HL-60 (cell line): ENCODE results near the gene HIP1R.

Experiments
- DNase-seq, 2 experiments: peaks; one replicate each; pipeline ENCODE4 v3.0.0-alpha.2; 2010 to 2020; ENCODE audit warnings: low read depth in 1 of 2, low spot score in 1 of 2
- H3K27ac ChIP-seq: fragments of 250-450 bp; sonication (Bioruptor Pico); replicated peaks from 2 replicates; pipeline ENCODE4 v1.5.1; 2020; ENCODE audit warnings: mild to moderate bottlenecking, moderate library complexity
- H3K27me3 ChIP-seq: fragments of 250-450 bp; sonication (Bioruptor Pico); 2 replicates; pipeline ENCODE4 v1.5.1; 2021; ENCODE audit warnings: mild to moderate bottlenecking, moderate library complexity; ENCODE audit not compliant: insufficient read depth, poor library complexity, severe bottlenecking
- H3K4me3 ChIP-seq: replicated peaks from 2 replicates; pipeline ENCODE4 v1.5.1; 2011; ENCODE audit warnings: mild to moderate bottlenecking, control low read depth, low read length; ENCODE audit not compliant: insufficient read depth
- GABPA ChIP-seq: IDR thresholded peaks from 2 replicates; pipeline ENCODE4 v1.6.1; 2012; ENCODE audit warnings: low read depth
- POLR2AphosphoS5 ChIP-seq: IDR thresholded peaks from 2 replicates; pipeline ENCODE4 v1.6.1; 2012; ENCODE audit warnings: low read depth
- SPI1 ChIP-seq: IDR thresholded peaks from 2 replicates; pipeline ENCODE4 v1.6.1; 2012; ENCODE audit warnings: low read depth, mild to moderate bottlenecking, borderline replicate concordance
- TF ChIP-seq, protein P1 (sequence below): IDR thresholded peaks from one replicate; pipeline ENCODE4 v1.5.1; 2011; ENCODE audit warnings: low read length, control low read depth, inconsistent platforms; ENCODE audit not compliant: insufficient read depth
- TF ChIP-seq, protein P2 (sequence below): IDR thresholded peaks from 2 replicates; pipeline ENCODE4 v1.6.1; 2012; ENCODE audit warnings: low read depth; ENCODE audit not compliant: insufficient replicate concordance

Gene HIP1R

GRCh38 chr12:122790393-122791075 is 44.7 kb upstream of the HIP1R start:
- TF ChIP-seq, protein P1, sequence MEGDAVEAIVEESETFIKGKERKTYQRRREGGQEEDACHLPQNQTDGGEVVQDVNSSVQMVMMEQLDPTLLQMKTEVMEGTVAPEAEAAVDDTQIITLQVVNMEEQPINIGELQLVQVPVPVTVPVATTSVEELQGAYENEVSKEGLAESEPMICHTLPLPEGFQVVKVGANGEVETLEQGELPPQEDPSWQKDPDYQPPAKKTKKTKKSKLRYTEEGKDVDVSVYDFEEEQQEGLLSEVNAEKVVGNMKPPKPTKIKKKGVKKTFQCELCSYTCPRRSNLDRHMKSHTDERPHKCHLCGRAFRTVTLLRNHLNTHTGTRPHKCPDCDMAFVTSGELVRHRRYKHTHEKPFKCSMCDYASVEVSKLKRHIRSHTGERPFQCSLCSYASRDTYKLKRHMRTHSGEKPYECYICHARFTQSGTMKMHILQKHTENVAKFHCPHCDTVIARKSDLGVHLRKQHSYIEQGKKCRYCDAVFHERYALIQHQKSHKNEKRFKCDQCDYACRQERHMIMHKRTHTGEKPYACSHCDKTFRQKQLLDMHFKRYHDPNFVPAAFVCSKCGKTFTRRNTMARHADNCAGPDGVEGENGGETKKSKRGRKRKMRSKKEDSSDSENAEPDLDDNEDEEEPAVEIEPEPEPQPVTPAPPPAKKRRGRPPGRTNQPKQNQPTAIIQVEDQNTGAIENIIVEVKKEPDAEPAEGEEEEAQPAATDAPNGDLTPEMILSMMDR, result no peak
- TF ChIP-seq SPI1, result no peak
- no peak for TF ChIP-seq GABPA
- TF ChIP-seq, protein P2, sequence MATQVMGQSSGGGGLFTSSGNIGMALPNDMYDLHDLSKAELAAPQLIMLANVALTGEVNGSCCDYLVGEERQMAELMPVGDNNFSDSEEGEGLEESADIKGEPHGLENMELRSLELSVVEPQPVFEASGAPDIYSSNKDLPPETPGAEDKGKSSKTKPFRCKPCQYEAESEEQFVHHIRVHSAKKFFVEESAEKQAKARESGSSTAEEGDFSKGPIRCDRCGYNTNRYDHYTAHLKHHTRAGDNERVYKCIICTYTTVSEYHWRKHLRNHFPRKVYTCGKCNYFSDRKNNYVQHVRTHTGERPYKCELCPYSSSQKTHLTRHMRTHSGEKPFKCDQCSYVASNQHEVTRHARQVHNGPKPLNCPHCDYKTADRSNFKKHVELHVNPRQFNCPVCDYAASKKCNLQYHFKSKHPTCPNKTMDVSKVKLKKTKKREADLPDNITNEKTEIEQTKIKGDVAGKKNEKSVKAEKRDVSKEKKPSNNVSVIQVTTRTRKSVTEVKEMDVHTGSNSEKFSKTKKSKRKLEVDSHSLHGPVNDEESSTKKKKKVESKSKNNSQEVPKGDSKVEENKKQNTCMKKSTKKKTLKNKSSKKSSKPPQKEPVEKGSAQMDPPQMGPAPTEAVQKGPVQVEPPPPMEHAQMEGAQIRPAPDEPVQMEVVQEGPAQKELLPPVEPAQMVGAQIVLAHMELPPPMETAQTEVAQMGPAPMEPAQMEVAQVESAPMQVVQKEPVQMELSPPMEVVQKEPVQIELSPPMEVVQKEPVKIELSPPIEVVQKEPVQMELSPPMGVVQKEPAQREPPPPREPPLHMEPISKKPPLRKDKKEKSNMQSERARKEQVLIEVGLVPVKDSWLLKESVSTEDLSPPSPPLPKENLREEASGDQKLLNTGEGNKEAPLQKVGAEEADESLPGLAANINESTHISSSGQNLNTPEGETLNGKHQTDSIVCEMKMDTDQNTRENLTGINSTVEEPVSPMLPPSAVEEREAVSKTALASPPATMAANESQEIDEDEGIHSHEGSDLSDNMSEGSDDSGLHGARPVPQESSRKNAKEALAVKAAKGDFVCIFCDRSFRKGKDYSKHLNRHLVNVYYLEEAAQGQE, result no peak
- TF ChIP-seq POLR2AphosphoS5, result no peak
- no peak overlapping the region for H3K4me3 ChIP-seq
- DNase-seq, result no peak
- H3K27ac ChIP-seq, result no peak overlapping the region
- H3K27me3 ChIP-seq, result no peaks in the 10 kb centered on the region

- H3K27ac ChIP-seq, result no peak overlapping the region
- TF ChIP-seq, protein P2, result no peak
- TF ChIP-seq, protein P1, result peak; percentile 34
- no peaks in the 10 kb centered on the region for H3K27me3 ChIP-seq
- H3K4me3 ChIP-seq, result no peak overlapping the region
- DNase-seq, result peak; percentile 38 to 45
Measured at GRCh38 chr12:122793685-122794106, 41.6 kb upstream of the HIP1R start.

DNA sequence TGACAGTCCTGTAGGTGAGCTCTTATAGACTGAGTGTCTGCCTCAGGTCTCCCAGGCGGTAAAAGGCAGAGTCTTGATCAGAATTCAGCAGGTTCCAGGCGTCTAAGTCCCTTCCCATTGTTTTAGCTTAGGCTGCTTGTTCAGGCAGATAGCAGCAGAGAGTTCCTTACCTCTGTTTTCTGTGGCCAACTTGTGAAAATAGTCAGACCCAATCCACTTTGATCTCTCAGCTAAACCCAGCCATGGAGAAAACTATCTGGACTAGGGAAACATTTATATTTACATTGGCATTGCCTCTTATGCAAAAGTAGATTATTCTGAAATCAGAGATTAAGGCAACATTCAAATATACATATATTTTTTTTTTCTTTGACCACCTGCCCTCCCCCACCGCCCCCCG is 39.5 kb upstream of the HIP1R start:
- no peak for TF ChIP-seq POLR2AphosphoS5
- no peak for TF ChIP-seq SPI1
- TF ChIP-seq, protein P1, result no peak
- no peak for TF ChIP-seq GABPA
- TF ChIP-seq, protein P2, result no peak
- Histone ChIP-seq H3K4me3 (no peak overlapping the region), H3K27me3 (no peaks in the 10 kb centered on the region), H3K27ac (no peak overlapping the region)
- no peak for DNase-seq
